Urothelium cell line (cell line): ENCODE measurements around the gene PIGQ.
A peak's percentile ranks its signal among the peaks of the same experiment; 100 is the strongest.

Experiments
- DNase-seq: peaks from one replicate; pipeline ENCODE4 v3.0.0; 2011; ENCODE audit warnings: low spot score, mixed read lengths
- FAIRE-seq: peaks from 2 replicates; lab custom pipeline; 2011; peaks lifted over from hg19 to GRCh38; lab: Jason Lieb, UNC

Gene PIGQ

DNA sequence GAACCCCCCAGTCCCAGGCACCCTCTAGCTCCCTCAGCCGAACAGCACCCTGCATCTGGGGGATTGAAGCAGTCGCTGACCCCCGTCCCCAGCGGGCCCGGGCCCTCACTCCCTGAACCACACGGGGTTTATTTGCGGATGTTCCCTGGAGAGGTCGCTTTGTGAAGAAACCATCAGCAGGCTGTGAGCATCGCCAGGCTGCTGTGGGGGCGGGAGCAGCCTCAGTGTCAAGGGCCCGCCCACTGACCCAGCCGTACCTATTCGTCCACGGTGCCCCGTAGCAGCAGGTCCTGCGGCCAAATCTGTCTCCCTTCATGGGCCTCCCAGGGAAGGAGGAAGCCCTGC lies 13.7 kb downstream of the PIGQ start:
- DNase-seq (no peak), FAIRE-seq (no peak)

- FAIRE-seq (no peak), DNase-seq (no peak)
Observed at GRCh38 chr16:583815-584591, 14.2 kb downstream of the PIGQ start.

DNA sequence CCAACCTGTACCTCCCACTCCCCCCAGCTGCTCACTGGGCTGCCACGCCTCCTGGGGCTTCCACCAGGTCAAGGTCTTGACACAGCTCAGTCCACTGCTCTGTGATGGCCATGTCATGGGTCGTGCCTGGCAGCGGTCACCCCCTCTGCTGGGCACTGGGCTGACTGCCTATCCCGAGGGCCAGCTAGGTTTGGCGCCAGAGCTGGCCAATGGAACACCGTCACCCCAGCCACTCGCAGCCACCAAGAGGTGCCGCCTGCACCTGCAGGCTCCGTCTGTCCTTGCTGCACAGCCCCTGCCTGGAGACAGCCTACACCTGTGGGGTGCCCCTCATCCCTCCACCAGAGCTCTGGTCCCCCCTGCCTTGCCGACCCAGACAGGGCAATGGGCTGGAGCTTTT lies 15.6 kb downstream of the PIGQ start:
- DNase-seq (no peak), FAIRE-seq (no peak)

GRCh38 chr16:586047-586644 lies 16.4 kb downstream of the PIGQ start:
- DNase-seq, result no peak

GRCh38 chr16:586645-587590 lies 17.1 kb downstream of the PIGQ start:
- no peak for DNase-seq
- no peak for FAIRE-seq

More at GRCh38 chr16:586047-586644, 16.4 kb downstream of the PIGQ start:
- no peak for FAIRE-seq

GRCh38 chr16:588639-588888 lies 18.8 kb downstream of the PIGQ start:
- DNase-seq, result no peak
- FAIRE-seq, result no peak

GRCh38 chr16:588889-589657 lies 19.3 kb downstream of the PIGQ start:
- DNase-seq (peak; percentile 94), FAIRE-seq (no peak)

DNA sequence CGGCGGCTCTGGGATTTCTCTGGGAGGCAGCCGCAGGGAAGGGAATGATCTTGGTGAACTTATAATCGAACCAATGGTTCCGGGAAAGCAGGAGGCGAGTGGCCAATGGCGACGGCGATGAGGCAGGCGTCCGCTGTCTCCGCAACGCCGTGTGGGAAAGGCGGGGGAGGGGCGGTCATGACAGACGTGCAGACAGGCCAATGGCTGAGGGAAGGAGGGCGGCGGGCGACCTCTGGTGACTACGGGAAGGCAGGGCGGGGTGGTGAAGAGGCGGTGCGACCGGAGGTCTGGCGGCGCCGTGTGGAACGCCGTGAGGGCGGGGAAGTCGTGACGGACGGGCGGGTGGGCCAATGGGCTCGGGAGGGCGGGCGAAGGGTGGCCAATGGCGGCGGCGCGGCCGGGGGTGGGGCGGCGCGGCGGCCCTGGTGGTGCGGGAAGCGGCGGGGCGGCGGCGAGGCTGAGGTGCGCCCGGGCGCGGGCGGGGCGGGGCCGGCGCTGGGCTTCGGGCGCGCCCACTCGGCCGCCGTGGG lies 20.0 kb downstream of the PIGQ start, which contains the start of gene RAB40C:
RAB40C (plus strand) TSS at position 409 of the 530 bp plus-strand sequence. CDS start 226 bp downstream, outside the sequence.
- FAIRE-seq, result peak; percentile 81

GRCh38 chr16:590188-590814 lies 20.5 kb downstream of the PIGQ start:
- no peak for FAIRE-seq
- no peak for DNase-seq

More for the DNA sequence above, 20.0 kb downstream of the PIGQ start, which contains the start of gene RAB40C:
- peak; percentile 99 for DNase-seq

GRCh38 chr16:590815-591200 lies 21.0 kb downstream of the PIGQ start:
- FAIRE-seq (no peak), DNase-seq (no peak)

- DNase-seq (no peak), FAIRE-seq (no peak)
Observed at GRCh38 chr16:591231-591630, 21.5 kb downstream of the PIGQ start.

GRCh38 chr16:591892-592517 lies 22.2 kb downstream of the PIGQ start:
- DNase-seq (no peak), FAIRE-seq (no peak)

- no peak for DNase-seq
- no peak for FAIRE-seq
Observed at GRCh38 chr16:592518-593306, 22.9 kb downstream of the PIGQ start.

DNA sequence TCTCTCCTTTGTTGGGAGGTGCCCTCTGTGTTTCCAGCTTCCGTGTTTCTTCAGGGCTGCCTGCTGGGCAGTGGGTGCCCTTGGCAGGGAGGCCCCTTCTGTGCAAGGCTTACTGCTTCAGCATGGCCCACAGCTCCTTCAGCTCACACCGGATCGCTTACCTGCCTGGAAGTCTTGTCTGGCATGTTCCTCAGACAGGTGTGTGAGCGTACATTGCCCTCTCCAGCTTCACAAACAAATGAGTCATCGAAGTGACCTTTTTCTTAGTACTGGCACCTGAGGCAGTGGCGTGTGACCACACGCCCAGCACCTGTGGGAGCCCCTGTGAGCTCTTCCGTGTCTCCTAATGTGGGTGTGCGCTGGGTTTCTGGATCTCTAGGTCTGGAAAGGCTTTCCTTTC lies 23.6 kb downstream of the PIGQ start:
- no peak for FAIRE-seq
- no peak for DNase-seq

GRCh38 chr16:593807-594206 lies 24.0 kb downstream of the PIGQ start:
- FAIRE-seq (no peak), DNase-seq (no peak)

DNA sequence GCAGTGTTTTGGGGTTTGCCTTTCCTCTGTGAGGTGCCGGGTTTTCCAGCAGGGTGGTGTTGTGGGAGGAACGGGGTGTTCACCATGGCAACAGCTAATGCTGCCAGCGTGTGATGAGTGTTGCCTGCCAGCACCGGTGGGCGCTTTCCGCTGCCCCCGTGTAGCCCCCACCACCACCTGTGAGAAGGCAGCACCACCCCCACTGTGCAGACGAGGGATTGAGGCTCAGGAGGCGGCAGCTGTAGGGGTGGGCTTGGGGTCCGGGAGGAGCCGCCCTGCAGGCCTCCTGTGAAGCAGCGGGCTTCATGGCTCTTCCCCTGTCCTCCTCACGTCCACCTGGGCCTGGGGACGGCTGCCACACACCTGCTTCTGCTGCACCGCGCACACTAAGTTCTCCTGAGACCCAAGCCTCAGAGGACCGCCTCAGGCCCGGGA lies 25.3 kb downstream of the PIGQ start:
- FAIRE-seq (no peak), DNase-seq (no peak)

- FAIRE-seq, result no peak
- DNase-seq, result no peak
Observed at GRCh38 chr16:595942-596735, 26.4 kb downstream of the PIGQ start.

DNA sequence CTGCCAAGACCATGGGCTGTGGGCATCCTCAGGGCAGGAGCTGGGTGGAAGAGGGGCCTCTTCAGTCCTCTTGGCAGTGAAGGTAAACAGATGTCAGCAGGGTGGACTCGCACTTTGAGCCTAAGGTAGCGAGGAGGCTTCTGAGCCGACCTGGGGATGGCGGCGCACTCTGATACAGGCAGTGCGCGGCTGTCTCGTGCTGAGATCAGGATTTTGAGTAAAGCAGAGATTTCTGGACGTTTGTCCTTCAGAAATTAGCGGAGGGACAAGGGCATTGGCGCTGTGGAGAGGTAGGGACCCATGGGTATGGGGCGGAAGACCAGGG lies 26.9 kb downstream of the PIGQ start:
- DNase-seq (no peak), FAIRE-seq (no peak)
